A549 treated with AZD2906 at 1 μM for 4 hours (cell line): Measurements from ENCODE around the gene PRLH. TPM values are rescaled to one million over a fixed set of nuclear protein-coding genes. Genes with fewer than 3 reads are reported as not detected.

Experiments used
- total RNA-seq: library from RNA; stranded (reverse); fragments of 200-300 nt; extraction: Qiagen RNA extraction; gene quantifications from 5 replicates; pipeline ENCODE4 v1.2.3, GENCODE V29; 2022

PRLH gene
- not detected in 5 replicates for total RNA-seq

GRCh38 chr2:237566401-237567235, at the start of gene PRLH:
Gene PRLH (plus strand): TSS chr2:237566574. CDS start chr2:237566574, 0 bp downstream.

GRCh38 chr2:237590272-237591140, 24.1 kb downstream of the PRLH start, which contains the start of gene RAB17:
Gene RAB17 (minus strand): TSS chr2:237590734. CDS start chr2:237586154, 4,580 bp downstream.

Other genes with a start within 250 kb of the PRLH start
- gene COL6A3, start 152.4 kb upstream of the PRLH start, total RNA-seq = 0.18 to 0.29 TPM (median 0.24 TPM) in 5 replicates
- 232 to 335 TPM (median 309 TPM) in 5 replicates for gene MLPH, start 79.3 kb upstream of the PRLH start, total RNA-seq
- 0.14 to 0.43 TPM (median 0.28 TPM) in 5 replicates for gene RAB17, start 24.2 kb downstream of the PRLH start, total RNA-seq
- gene LRRFIP1, start 61.0 kb downstream of the PRLH start, total RNA-seq = 70.7 to 102 TPM (median 84.2 TPM) in 5 replicates
- 0.10 to 0.23 TPM (median 0.16 TPM) in 5 replicates for gene RBM44, start 232.2 kb downstream of the PRLH start, total RNA-seq